Mesodermal cell (in vitro differentiated cells): ENCODE data around the gene HDHD2.
"Not testable (repeated sequence)": the region's sequence is repeated elsewhere in the genome, so short reads cannot be mapped to it uniquely, and the experiment has no call there.

Source experiments
- H3K27ac ChIP-seq: 2 replicates; pipeline ENCODE4 v1.7.0; 2013; ENCODE audit warnings: mild to moderate bottlenecking, low read depth, low read length, moderate library complexity; ENCODE audit not compliant: severe bottlenecking
- H3K36me3 ChIP-seq: 2 replicates; pipeline ENCODE4 v1.7.1; 2013; ENCODE audit warnings: mild to moderate bottlenecking, low read length, moderate library complexity; ENCODE audit not compliant: control insufficient read depth, insufficient read depth
- H3K4me1 ChIP-seq: one replicate; pipeline ENCODE4 v1.7.1; 2013; ENCODE audit warnings: mild to moderate bottlenecking, low read length; ENCODE audit not compliant: insufficient read depth, control insufficient read depth, poor library complexity, severe bottlenecking
- H3K4me3 ChIP-seq: 2 replicates; pipeline ENCODE4 v1.7.0; 2013; ENCODE audit warnings: low read length, control low read depth, mild to moderate bottlenecking; ENCODE audit not compliant: insufficient read depth, poor library complexity, severe bottlenecking; ENCODE audit errors: extremely low read depth
- H3K9me3 ChIP-seq: 2 replicates; pipeline ENCODE4 v1.7.1; 2013; ENCODE audit warnings: mild to moderate bottlenecking, low read length, moderate library complexity; ENCODE audit not compliant: control insufficient read depth
- WGBS, 2 experiments: methylation state at CpG; one replicate each; pipeline ENCODE4 v1.1.5; 2013; ENCODE audit warnings: missing lambda C conversion rate in 2 of 2; ENCODE audit not compliant: insufficient coverage in 2 of 2; 5-methylcytosine and 5-hydroxymethylcytosine counted together

HDHD2 gene

GRCh38 chr18:47174545-47175116 is 24.3 kb upstream of the HDHD2 start:
- Histone ChIP-seq H3K27ac (no peak overlapping the region), H3K9me3 (no peaks in the 10 kb centered on the region), H3K36me3 (peaks cover 19% of the 10 kb centered on the region), H3K4me3 (peak overlapping the region; percentile 96), H3K4me1 (peaks cover 9% of the 10 kb centered on the region)
- WGBS, 2 experiments: 81 to 87% methylated on average over 9 of the region's 13 CpGs

- no peaks in the 10 kb centered on the region for H3K9me3 ChIP-seq
- no CpG with 5 or more reads among the region's 2 CpGs for WGBS, 2 experiments
- H3K4me1 ChIP-seq: peaks cover 9% of the 10 kb centered on the region
- peaks cover 19% of the 10 kb centered on the region for H3K36me3 ChIP-seq
- no peak overlapping the region for H3K4me3 ChIP-seq
- no peak overlapping the region for H3K27ac ChIP-seq
Measured at GRCh38 chr18:47172476-47172875, 22.2 kb upstream of the HDHD2 start.

- H3K4me3 ChIP-seq: no peak overlapping the region
- H3K9me3 ChIP-seq: no peaks in the 10 kb centered on the region
- peaks cover 20% of the 10 kb centered on the region for H3K36me3 ChIP-seq
- H3K4me1 ChIP-seq: peaks cover 4% of the 10 kb centered on the region
- WGBS, 2 experiments: no CpG with 5 or more reads among the region's 1 CpG
- H3K27ac ChIP-seq: no peak overlapping the region
Measured at GRCh38 chr18:47168913-47169312, 18.6 kb upstream of the HDHD2 start.

- no peak overlapping the region for H3K27ac ChIP-seq
- H3K36me3 ChIP-seq: peaks cover 18% of the 10 kb centered on the region
- peaks cover 4% of the 10 kb centered on the region for H3K4me1 ChIP-seq
- no peak overlapping the region for H3K4me3 ChIP-seq
- H3K9me3 ChIP-seq: no peaks in the 10 kb centered on the region
Measured at GRCh38 chr18:47168509-47168908, 18.2 kb upstream of the HDHD2 start.

- WGBS, 2 experiments: 92 to 100% methylated on average over 1 of the region's 2 CpGs
- H3K4me1 ChIP-seq: no peaks in the 10 kb centered on the region
Measured at GRCh38 chr18:47166294-47166693, 16.0 kb upstream of the HDHD2 start.

GRCh38 chr18:47163241-47163640 is 12.9 kb upstream of the HDHD2 start:
- H3K4me1 ChIP-seq: no peaks in the 10 kb centered on the region
- no peaks in the 10 kb centered on the region for H3K9me3 ChIP-seq
- 78% methylated on average over 1 of the region's 5 CpGs; no CpG with 5 or more reads in 1 of the 2 experiments for WGBS, 2 experiments
- peaks cover 16% of the 10 kb centered on the region for H3K36me3 ChIP-seq
- H3K27ac ChIP-seq: no peak overlapping the region
- H3K4me3 ChIP-seq: no peak overlapping the region

More at GRCh38 chr18:47166294-47166693, 16.0 kb upstream of the HDHD2 start:
- Histone ChIP-seq H3K4me3 (no peak overlapping the region), H3K27ac (no peak overlapping the region), H3K9me3 (no peaks in the 10 kb centered on the region), H3K36me3 (peaks cover 16% of the 10 kb centered on the region)

- no peaks in the 10 kb centered on the region for H3K9me3 ChIP-seq
- no peaks in the 10 kb centered on the region for H3K4me1 ChIP-seq
- H3K4me3 ChIP-seq: no peak overlapping the region
- 92% methylated on average over 5 of the region's 5 CpGs for WGBS, 2 experiments
- H3K36me3 ChIP-seq: peaks cover 17% of the 10 kb centered on the region
- no peak overlapping the region for H3K27ac ChIP-seq
Measured at GRCh38 chr18:47160256-47160655, 10.0 kb upstream of the HDHD2 start.

GRCh38 chr18:47158404-47158803 is 8.1 kb upstream of the HDHD2 start:
- not testable (repeated sequence) for H3K9me3 ChIP-seq, H3K4me1 ChIP-seq, H3K27ac ChIP-seq, H3K4me3 ChIP-seq
- H3K36me3 ChIP-seq: peaks cover 27% of the 10 kb centered on the region
- 86 to 94% methylated on average over 11 to 14 of the region's 16 CpGs for WGBS, 2 experiments

GRCh38 chr18:47151439-47151838 is 1.1 kb upstream of the HDHD2 start:
- Histone ChIP-seq H3K36me3 (peaks cover 27% of the 10 kb centered on the region), H3K4me1 (peaks cover 11% of the 10 kb centered on the region), H3K27ac (peak overlapping the region; percentile 89), H3K9me3 (no peaks in the 10 kb centered on the region), H3K4me3 (peak overlapping the region; percentile 68)

- WGBS, 2 experiments: 15 to 25% methylated on average over 8 to 10 of the region's 13 CpGs
- Histone ChIP-seq H3K4me3 (peak overlapping the region; percentile 68), H3K9me3 (no peaks in the 10 kb centered on the region), H3K27ac (peak overlapping the region; percentile 89), H3K36me3 (peaks cover 27% of the 10 kb centered on the region), H3K4me1 (peaks cover 11% of the 10 kb centered on the region)
Measured at GRCh38 chr18:47150824-47151366, 595 bp upstream of the HDHD2 start.

- peaks cover 21% of the 10 kb centered on the region for H3K36me3 ChIP-seq
- peak overlapping the region; percentile 89 for H3K27ac ChIP-seq
- H3K4me3 ChIP-seq: peak overlapping the region; percentile 68
- WGBS, 2 experiments: 22 to 30% methylated on average over 9 to 11 of the region's 12 CpGs
- no peaks in the 10 kb centered on the region for H3K9me3 ChIP-seq
- peaks cover 11% of the 10 kb centered on the region for H3K4me1 ChIP-seq
Measured at GRCh38 chr18:47149457-47150028, 757 bp downstream of the HDHD2 start.
